HG02870 (cell line): ENCODE data around the gene PSMB3.

ENCODE experiments used
- ATAC-seq: cut with Tn5 transposase; IDR thresholded peaks from one replicate; pipeline ENCODE4 v1.9.1; 2021; ENCODE audit warnings: mild to moderate bottlenecking, moderate library complexity; ENCODE audit not compliant: unreplicated experiment

PSMB3 gene

DNA sequence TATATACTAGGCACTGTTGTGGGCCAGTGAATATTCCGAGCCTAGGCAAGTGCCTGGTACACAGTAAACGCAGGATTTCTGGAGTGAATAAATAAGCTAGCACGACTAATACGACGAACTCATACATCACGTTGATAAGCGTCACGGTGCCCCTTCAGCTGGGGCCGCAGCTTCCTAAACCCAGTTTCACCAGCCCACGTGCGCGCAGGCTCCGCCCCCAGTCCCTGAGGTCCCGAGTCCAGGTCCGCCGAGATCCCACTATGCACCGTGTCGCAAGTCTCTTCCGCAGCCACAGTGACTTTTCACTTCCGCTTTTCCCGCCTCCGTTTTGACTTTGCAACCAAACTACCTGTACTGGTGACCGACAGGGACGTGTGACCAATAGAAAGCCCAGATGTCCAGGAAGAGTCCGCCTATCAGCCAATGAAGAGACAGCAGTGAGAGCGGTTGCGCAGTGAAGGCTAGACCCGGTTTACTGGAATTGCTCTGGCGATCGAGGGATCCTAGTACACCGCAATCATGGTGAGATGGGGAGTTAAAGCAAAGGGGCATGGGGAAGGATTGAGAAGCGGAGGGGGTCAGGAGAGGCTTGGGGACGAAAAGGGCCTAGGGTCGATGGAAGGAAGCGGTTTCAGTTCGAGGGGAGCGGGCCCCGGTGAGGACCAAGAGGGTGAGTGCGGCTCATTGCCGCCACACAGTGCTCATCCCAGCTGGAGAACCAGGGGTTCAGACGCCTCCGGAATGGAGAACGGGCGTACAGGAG lies at the start of gene PSMB3:
TSS of gene PSMB3 (plus strand) at position 434 of the 763 bp plus-strand sequence. CDS start at position 520, 86 bp downstream.
- peak; percentile 92 for ATAC-seq

DNA sequence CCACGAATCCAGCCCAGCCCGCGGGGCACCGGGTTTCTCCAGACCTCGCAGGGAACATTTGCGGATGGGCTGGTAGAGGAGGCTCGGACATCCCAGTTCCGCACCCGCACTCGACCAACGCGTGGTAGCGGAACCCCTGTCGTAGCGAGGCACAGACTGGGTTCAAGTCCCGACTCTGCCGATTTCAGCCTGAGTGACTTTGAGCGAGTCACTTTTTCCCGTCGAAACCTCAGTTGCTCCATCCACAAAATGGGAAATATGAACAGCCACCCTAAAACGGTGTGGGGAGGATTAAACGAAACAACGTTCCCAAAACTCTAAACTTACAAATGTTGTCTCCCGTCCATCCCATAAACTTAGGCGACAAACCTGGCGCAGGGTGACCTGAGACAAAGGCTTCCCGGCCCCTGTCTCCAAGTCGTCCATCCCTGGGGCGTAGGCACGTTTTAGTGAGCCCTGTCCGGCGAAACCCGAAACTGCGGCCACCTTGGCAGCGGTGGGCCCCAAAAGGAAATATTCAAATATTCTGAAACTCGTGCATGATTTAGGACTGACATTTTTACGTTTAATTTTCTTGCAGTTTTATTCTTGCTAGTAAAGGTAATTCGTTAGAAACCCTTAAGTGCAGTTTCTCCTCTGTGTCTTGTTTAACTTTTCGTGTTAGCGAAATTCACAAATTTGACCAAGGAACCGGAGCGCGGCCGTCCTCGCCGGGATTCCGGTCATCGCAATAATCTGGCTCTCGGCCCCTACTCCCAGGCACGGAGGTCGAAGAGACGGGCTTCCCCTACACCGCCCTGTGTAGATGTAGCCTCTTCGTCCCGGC lies 49.4 kb upstream of the PSMB3 start:
- no peak for ATAC-seq

DNA sequence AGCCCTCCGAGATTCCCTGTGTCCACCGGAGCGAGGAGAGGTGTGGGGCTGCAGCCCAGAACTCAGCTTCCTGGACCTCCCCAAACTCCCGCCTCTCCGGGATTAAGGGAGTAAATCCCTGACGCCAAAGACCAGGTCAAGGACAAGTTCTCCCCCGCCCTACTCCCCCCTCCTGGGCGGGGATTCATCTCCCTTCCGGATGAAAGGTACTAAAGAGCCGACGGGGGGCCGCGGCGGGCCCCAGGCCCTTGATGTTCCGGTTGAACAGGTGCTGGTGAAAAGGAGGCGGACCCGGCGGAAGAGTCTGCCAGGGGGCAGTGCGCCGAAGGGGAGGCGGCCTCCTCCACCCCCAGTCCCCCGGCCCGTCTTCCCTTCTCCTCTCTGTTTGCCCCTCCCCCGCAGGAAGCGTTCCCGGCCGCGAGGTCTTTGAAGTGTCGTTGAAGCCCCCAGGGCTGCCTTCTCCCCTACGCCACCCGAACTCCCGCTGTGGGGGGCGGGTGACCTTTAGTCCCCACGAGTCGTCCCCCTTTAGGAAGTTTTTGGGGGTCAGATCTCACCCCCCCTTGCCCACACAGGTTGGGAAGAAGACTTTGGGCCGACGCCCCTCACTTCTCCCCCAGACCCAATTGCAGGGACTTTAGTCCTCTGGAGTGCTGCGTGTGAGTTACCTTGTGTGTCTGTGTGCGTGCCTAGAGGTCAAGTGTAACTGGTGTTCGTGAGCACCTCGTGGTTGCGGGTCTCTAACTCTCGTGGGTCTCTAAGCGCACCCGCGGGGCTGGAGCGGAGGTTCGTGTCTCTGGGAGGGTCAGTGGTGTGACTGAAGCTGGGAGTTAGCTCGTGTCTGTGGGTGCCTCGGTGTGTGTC lies 48.6 kb upstream of the PSMB3 start:
- no peak for ATAC-seq

DNA sequence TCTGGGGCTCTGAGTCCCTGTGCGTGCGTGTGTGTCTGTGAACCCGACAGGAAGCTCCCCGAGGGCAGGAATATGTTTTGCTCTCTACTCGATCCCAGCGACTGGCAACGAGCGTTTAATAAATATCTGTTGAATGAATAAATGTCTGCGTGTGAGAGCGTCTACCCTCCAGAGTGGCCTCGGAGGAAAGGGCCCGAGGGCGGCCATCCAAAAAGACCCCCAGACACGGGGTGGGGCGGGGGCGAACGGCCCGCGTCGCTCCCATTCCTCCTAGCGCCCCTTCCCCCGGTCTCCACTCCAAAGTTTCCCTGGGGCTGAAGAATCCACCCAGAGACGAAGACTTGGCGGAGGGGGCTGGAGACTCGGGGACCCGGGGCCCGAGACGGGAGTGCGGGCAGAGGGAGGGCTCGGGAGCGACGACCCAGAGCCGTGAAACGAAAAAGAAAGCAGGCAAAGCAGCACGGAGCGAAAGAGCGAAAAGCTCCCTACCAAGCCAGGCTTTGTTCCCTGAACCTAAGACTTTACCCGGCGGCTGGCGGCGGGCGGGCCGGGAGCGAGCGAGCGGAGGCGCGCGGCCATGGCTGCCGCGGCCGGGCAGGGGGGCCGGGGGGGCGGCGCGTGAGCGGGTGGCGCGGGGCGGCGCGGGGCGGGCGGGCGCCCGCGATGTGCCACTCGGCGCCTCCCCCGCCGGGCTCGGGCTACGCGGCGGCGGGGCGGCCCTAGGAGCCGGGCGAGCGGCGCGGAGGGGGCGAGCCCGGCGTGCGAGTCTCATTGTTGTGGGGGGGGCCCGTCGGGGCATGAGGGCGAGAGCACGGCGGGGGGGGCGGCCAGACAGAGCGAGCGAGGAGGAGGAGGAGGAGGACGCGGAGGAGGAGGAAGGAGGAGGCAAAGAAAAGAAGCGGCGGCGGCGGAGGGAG lies 47.7 kb upstream of the PSMB3 start, which contains the start of gene MLLT6:
TSS of gene MLLT6 (plus strand) at position 668 of the 917 bp plus-strand sequence. CDS start 360 bp downstream, outside the sequence.
- no peak for ATAC-seq

DNA sequence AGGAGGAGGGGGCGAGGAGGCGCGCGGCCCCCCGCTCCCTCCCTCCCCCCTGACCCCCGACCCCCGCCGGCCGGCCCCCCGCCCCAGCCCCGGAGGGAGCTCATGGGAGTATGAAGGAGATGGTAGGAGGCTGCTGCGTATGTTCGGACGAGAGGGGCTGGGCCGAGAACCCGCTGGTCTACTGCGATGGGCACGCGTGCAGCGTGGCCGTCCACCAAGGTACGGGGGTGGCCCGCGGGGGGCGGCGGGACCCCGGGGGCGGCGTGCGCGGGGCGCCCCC lies 47.1 kb upstream of the PSMB3 start:
- ATAC-seq: no peak

DNA sequence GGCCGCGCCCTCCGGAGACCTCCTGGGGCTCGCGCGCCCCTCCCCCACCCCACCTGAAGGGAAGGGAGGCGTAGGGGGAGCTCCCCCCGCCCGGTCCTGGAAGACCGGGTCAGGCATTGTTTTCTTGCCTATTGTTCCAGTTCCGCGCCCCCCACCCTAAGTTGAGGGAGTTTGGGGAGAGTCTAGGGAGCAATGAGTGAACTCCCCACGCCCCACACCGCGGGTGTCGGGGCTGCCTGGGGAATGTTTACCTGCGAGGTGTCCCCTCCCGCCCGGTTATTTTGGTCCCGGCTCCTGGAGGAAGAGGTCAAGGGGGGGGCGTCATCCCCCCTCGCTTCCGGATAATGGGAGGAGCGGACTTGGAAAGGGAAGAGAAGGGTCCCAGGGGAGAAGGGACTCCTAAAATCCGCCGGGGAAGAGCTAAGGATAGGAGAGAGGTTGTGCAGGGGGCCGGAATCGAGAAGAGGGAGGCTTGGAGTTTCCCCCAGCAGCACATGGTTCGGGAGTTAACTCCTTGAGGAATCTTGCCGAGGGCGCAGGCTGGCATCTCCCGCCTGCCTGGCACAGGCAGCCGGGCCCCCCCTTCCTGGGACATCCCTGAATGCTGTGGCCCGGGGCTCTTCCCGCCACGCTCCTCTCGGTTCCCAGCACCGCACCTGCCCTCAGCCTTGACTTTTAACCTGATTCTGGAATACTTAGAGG lies 46.6 kb upstream of the PSMB3 start:
- ATAC-seq: no peak

DNA sequence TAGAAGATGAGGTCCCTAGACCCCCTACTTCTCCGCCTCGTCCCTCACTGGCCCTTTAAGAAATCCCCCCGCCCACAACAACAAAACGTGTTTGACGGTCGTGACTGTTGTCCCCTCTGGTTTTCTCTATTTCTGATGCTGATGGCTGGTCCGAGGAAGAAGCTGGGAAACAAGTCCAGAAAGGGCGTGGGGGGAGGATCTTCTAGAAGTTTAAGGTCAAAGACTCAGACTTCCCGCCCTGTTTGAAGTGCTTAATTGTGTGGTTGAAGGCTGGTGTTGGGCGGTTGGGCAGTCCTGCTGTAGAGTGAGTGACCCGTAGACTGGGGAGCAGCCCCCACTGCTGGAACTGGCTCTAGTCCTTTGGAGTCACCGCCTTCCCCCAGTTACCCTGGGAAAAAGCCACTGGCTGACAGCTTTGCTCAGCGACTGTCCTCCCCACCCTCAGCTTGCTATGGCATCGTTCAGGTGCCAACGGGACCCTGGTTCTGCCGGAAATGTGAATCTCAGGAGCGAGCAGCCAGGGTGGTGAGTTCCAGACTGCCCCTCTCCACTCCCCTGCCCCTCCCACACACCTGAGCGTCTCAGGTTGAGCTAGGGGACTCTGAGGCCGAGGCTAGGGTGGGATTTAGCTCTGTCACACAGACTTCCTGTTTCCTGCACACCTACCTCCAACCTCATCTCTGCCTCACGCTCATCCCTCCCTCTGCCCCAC lies 45.9 kb upstream of the PSMB3 start:
- no peak for ATAC-seq

DNA sequence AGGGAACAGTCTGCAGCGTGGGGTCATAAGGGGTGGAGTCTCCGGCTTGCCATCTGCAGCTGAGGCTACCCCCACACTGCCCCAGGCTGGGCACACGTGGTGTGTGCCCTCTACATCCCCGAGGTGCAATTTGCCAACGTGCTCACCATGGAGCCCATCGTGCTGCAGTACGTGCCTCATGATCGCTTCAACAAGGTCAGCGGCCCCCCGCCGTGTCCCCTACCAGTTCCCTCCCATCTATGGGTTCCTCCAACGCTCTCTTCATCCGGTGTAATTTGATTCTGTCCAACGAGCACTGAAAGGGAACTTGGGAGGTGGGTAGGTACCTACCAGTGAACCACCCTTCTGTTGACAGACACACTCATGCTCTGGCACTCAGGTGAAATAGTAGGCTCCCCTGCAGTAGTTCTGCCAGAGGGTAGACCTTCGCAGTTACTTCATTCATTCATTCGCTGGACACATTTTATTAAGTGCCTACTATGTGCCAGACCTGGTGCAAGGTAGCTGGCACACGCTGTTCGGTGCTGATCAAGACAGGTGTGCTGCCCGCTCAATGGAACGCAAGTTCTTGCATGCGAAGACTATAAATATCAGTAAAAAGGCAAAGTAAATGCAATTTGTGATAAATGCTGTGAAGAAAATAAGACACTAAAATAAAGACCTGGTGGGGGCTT lies 44.7 kb upstream of the PSMB3 start:
- no peak for ATAC-seq

DNA sequence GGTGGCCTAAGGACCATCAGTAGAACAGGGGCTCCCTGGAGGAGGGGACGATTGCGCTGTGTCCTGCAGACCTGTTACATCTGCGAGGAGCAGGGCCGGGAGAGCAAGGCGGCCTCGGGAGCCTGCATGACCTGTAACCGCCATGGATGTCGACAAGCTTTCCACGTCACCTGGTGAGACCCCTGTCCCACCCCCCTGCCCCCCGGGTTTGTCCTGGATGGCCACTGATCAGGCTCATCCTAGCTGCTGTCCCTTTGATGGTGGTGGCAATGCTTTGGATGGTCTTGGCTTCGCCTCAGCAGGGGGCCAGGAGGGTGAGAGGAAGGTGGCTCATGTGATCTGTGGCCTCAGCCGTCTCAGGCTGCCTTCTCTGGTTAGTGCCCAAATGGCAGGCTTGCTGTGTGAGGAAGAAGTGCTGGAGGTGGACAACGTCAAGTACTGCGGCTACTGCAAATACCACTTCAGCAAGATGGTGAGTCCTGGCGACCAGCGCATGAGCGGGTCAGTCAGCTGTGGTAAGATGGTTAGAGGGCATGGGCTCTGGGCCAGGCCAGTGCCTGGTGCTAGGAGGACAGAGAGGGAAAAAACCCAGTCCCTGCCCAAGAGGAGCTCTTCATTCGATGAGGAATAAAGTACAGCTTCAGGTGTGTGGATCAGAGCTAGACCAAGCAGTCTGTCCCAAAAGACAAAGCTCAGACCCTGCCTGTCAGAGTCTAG lies 43.3 kb upstream of the PSMB3 start:
- no peak for ATAC-seq

DNA sequence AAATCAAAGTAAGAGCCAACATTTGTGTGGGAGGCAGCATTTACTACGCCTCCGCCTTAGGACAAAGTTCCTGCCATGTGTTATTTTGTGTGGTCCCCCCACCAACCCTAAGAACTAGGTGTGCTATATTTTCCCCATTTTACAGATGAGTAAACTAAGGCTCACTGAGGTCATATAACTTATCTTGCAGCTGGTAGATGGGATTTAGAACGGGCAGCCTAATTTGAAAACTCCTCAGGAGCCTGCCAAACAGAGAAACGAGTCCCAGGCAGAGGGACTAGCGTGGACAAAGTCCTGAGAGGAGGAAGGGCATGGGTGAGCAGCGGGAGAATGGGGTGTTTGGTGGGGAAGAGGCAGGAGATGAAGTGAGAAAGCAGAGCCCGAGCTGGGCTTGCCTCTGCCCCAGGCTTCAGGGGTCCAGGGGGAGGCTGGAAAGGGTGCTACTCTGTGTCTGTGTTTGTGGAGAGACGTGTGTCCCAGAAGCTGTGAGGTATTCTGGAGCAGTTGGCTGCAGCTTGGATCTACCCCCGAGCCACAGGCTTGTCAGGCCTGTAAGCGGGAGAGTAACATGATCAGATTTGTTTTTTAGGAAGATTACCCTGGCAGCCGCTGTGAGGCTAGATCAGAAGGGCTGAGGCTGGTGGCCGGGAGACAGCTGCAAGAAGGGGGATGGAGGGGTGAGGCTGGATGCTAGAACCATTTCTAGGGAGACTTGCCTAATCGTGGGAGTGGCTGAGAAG lies 42.5 kb upstream of the PSMB3 start:
- ATAC-seq: no peak

DNA sequence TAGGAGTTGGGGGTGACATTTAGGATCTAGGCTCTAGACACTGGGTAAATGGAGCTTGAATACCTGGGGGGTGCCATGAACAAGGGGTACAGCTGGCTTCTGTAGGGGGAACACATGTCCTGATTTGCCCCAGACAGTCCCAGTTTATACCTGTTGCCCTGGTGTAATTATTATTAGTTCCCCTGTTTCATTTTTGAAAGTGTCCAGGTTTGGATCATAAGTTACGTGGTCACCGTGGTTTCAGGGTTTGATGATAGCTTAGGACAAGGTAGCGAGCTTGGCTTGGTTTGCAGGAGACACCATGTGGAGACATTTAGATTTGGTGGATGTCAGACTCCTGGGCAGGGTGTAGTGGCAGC lies 42.0 kb upstream of the PSMB3 start:
- no peak for ATAC-seq

DNA sequence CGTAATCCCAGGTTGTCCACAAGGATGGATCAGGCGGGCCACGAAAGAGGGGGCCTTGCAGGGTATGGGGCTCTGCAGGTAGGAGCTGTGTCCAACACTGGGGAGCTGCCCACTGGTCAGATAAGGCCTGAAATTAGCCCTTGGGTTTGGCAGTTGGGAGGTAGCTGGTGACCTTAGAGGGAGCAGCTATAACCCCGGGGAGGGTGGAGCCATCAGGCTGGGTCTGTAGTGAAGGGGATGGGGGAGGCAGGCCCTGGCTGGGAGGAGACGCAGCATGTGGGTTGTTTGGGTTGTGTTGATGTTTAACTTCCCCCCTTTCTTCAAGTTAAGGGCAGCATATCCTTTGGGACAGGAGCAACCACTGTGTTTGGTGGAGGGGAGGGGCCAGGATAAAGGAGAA lies 41.6 kb upstream of the PSMB3 start:
- ATAC-seq: no peak

DNA sequence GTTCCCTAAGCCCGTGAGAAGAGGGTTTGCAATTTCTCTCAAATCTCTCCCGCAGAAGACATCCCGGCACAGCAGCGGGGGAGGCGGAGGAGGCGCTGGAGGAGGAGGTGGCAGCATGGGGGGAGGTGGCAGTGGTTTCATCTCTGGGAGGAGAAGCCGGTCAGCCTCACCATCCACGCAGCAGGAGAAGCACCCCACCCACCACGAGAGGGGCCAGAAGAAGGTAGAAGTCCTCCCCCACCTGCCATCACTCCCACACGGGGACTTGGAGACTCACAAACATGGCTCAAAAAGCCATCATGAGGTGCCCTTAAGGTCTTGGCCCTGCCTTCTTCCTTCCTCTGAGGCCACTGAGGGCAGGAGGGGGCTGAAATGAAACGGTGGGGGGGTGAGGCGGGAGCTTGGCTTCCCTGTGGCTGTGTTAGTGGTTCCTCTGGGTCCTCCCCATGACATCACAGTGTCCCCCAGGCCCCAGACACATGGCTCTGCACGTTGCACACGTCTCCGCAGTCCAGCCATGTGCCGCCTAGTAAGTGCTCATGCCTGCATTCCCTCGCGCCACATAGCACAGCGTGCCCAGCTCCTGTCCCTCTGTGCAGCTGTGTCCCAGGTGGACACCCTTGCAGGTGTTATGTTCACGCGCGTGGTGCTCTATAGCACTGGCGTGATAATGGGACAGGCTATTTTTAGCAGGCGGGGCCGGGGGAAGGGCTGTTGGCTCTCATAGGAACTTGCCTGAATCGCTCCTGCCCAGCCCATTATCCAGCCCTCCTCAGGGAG lies 40.6 kb upstream of the PSMB3 start:
- ATAC-seq: no peak

DNA sequence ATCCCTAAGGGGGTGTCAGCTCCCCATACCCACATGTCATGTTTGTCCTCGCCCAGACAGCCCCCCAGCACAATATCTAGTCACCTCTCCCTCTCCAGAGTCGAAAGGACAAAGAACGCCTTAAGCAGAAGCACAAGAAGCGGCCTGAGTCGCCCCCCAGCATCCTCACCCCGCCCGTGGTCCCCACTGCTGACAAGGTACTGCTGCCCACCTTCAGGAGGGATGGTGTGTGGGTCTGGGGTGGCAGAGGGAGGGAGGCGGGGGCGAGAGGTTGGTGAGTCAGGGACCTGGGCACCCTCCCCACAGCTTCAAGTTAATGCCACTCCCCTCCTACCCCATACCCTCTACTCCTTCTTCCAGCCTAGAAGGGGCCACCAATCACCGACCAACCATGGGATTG lies 39.9 kb upstream of the PSMB3 start:
- no peak for ATAC-seq

DNA sequence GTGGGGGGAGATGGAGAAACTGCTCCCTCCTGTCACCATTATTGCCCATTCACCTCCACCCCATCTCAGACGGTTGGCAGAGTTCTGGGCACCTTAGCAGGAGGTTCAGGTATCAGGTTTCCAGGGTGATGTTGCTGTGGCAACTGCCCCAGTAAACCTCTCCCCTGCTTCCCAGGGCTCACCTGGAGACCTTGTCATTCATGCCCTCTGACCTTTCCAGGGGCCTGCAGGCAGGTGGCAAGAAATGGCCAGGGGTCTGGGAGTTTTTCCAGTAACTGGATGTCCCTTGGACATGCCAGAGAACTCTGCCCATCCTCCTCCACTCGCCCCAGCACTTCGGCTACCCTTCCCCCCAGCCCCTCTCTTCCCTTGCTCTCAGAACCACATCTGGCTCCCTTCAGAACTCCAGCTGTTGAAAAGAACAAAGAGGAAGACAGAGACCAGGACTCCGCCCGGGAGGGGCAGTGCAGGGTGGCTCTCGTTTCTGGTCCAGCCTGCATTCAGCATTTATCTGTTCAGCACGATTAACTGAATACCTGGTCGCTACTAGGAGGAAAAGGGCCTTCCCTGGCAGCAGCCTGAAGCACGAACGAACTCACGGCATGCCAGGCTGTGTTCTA lies 39.0 kb upstream of the PSMB3 start:
- no peak for ATAC-seq
